ENCODE results near the gene ATP10D. TPM values are rescaled to one million over a fixed set of nuclear protein-coding genes. Genes with fewer than 3 reads are reported as not detected.

Gene ATP10D
- total and polyA plus RNA-seq, 9 of the 15 experiments (the other 6 are each of a cell fraction or from before 2014, with no cell fraction given), result 0.10 to 0.36 (median 0.19) TPM; not detected in 1

DNA sequence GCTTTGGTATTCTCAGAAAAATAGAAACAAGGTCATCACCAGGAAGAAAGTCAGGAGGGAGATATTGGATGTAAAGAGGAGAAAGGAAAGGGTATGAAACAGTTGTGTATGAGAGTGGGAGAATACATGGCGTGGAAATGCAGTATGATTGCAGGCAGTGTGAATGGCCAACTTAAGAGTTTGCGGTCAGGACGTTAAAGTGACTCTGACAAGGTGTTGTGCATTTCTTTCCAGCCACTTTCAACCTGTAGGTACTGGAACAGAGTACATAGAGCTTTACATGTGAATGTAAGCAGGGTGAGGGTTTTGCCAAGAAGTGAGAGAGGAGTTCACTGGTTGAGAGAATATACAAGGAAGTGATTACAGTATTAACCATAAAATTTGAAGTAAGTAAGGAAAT lies 15.7 kb downstream of the ATP10D start (continued):
- TF ChIP-seq, protein P1, sequence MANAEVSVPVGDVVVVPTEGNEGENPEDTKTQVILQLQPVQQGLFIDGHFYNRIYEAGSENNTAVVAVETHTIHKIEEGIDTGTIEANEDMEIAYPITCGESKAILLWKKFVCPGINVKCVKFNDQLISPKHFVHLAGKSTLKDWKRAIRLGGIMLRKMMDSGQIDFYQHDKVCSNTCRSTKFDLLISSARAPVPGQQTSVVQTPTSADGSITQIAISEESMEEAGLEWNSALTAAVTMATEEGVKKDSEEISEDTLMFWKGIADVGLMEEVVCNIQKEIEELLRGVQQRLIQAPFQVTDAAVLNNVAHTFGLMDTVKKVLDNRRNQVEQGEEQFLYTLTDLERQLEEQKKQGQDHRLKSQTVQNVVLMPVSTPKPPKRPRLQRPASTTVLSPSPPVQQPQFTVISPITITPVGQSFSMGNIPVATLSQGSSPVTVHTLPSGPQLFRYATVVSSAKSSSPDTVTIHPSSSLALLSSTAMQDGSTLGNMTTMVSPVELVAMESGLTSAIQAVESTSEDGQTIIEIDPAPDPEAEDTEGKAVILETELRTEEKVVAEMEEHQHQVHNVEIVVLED (CRISPR knock-in tag; IDR thresholded peaks at IDR 0.05), result no peak
- TF ChIP-seq ZC3H8 (IDR thresholded peaks at IDR 0.05) (no peak), ZNF263 (CRISPR knock-in tag; IDR thresholded peaks at IDR 0.05; ENCODE audit: borderline replicate concordance) (no peak), NFRKB (IDR thresholded peaks at IDR 0.05; ENCODE audit: low read depth) (no peak), ZNF764 (CRISPR knock-in tag; IDR thresholded peaks at IDR 0.05; ENCODE audit: low read depth) (no peak), HDGF (IDR thresholded peaks at IDR 0.05) (no peak)
- TF ChIP-seq, protein P2, sequence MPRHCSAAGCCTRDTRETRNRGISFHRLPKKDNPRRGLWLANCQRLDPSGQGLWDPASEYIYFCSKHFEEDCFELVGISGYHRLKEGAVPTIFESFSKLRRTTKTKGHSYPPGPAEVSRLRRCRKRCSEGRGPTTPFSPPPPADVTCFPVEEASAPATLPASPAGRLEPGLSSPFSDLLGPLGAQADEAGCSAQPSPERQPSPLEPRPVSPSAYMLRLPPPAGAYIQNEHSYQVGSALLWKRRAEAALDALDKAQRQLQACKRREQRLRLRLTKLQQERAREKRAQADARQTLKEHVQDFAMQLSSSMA (CRISPR knock-in tag; IDR thresholded peaks at IDR 0.05), result no peak
- TF ChIP-seq, protein P3, sequence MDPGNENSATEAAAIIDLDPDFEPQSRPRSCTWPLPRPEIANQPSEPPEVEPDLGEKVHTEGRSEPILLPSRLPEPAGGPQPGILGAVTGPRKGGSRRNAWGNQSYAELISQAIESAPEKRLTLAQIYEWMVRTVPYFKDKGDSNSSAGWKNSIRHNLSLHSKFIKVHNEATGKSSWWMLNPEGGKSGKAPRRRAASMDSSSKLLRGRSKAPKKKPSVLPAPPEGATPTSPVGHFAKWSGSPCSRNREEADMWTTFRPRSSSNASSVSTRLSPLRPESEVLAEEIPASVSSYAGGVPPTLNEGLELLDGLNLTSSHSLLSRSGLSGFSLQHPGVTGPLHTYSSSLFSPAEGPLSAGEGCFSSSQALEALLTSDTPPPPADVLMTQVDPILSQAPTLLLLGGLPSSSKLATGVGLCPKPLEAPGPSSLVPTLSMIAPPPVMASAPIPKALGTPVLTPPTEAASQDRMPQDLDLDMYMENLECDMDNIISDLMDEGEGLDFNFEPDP (CRISPR knock-in tag; IDR thresholded peaks at IDR 0.05), result no peak

DNA sequence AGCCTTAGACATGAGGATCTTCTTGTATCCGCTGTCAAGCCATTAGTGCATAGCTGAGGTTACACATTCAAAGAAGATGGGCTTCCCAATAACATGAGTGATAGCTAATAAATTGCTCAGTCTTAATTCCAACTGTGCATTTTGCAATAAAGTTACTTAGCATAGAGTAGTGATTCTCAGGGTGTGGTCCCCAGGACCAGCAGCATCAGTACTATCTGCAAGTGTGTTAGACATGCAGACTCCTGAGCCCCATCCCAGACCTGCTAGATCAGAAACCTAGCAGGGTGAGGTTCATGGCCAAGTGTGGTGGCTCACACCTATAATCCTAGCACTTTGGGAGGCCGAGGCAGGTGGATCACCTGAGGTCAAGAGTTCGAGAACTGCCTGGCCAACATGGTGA lies 20.1 kb downstream of the ATP10D start:
- Histone ChIP-seq H3K4me2 (ENCODE audit: insufficient read depth, low read length) (no peak overlapping the region), H3K4me1 (replicated peaks in 1 of 2; ENCODE audit: control insufficient read depth in 2 of 2, insufficient read depth in 2 of 2, low read length in 2 of 2) (no peaks in the 10 kb centered on the region), H3K9me3 (replicated peaks; ENCODE audit: control insufficient read depth, insufficient read depth, low read depth, low read length) (no peaks in the 10 kb centered on the region), H3K9ac (ENCODE audit: insufficient read depth in 1 of 2, low read depth in 2 of 2, low read length in 2 of 2) (no peak overlapping the region), H2AFZ (ENCODE audit: low read depth, low read length) (no peak overlapping the region), H3K27me3 (ENCODE audit: control insufficient read depth in 2 of 2, insufficient read depth in 2 of 2, low read length in 2 of 2) (no peaks in the 10 kb centered on the region), H3K36me3 (ENCODE audit: control insufficient read depth, insufficient read depth, low read length) (no peaks in the 10 kb centered on the region), H3K79me2 (ENCODE audit: control insufficient read depth, insufficient read depth, low read length) (no peaks in the 10 kb centered on the region), H3K4me3 (no peak overlapping the region), H3K9me1 (ENCODE audit: control insufficient read depth, insufficient read depth, low read length) (no peaks in the 10 kb centered on the region), H3K27ac (ENCODE audit: extremely low read depth, low read depth, low read length) (no peak overlapping the region), H4K20me1 (replicated peaks; ENCODE audit: control insufficient read depth, insufficient read depth, low read length) (no peaks in the 10 kb centered on the region)
- ChIA-PET POLR2A (no interaction called here), CTCF (ENCODE audit: low intra/inter-chr PET ratio) (no interaction called here)
- intact Hi-C loops (cut with micrococcal nuclease) (no loop called here), in situ Hi-C loops (cut with MboI) (no loop called here)
- BruUV-seq (replicated peaks), result no TSS peak
- ATAC-seq (no peak), FAIRE-seq (no peak), DNase-seq (ENCODE audit: extremely low read depth in 1 of 4, low spot score in 3 of 4) (no peak)
- WGBS (ENCODE audit: insufficient coverage, low coverage, missing lambda C conversion rate), result 0% methylated on average over 3 of the region's 3 CpGs
- TF ChIP-seq RFX5 (IDR thresholded peaks at IDR 0.05; ENCODE audit: low read depth, low read length), result no peak
- no peak for TF ChIP-seq HNRNPL (IDR thresholded peaks at IDR 0.05; ENCODE audit: low read depth, low read length)
- TF ChIP-seq, protein P4, sequence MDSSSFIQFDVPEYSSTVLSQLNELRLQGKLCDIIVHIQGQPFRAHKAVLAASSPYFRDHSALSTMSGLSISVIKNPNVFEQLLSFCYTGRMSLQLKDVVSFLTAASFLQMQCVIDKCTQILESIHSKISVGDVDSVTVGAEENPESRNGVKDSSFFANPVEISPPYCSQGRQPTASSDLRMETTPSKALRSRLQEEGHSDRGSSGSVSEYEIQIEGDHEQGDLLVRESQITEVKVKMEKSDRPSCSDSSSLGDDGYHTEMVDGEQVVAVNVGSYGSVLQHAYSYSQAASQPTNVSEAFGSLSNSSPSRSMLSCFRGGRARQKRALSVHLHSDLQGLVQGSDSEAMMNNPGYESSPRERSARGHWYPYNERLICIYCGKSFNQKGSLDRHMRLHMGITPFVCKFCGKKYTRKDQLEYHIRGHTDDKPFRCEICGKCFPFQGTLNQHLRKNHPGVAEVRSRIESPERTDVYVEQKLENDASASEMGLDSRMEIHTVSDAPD (CRISPR knock-in tag; IDR thresholded peaks at IDR 0.05), result no peak
- TF ChIP-seq RBFOX2 (IDR thresholded peaks at IDR 0.05; ENCODE audit: low read depth, low read length), result no peak
- TF ChIP-seq ERF (CRISPR knock-in tag; IDR thresholded peaks at IDR 0.05), result no peak
- TF ChIP-seq ZFX (CRISPR knock-in tag; IDR thresholded peaks at IDR 0.05), result no peak
- TF ChIP-seq, protein P5, sequence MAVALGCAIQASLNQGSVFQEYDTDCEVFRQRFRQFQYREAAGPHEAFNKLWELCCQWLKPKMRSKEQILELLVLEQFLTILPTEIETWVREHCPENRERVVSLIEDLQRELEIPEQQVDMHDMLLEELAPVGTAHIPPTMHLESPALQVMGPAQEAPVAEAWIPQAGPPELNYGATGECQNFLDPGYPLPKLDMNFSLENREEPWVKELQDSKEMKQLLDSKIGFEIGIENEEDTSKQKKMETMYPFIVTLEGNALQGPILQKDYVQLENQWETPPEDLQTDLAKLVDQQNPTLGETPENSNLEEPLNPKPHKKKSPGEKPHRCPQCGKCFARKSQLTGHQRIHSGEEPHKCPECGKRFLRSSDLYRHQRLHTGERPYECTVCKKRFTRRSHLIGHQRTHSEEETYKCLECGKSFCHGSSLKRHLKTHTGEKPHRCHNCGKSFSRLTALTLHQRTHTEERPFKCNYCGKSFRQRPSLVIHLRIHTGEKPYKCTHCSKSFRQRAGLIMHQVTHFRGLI (CRISPR knock-in tag; IDR thresholded peaks at IDR 0.05), result no peak
- no peak for TF ChIP-seq RHOXF2B (CRISPR knock-in tag; conservative IDR thresholded peaks at IDR 0.05)
